IPS-18c (cell line): ENCODE data around the gene TAS2R40.

Experiments used
- H3K4me3 ChIP-seq: 2 replicates; pipeline ENCODE4 v1.7.0; 2013; ENCODE audit warnings: low read depth, mild to moderate bottlenecking, low read length, moderate library complexity; ENCODE audit not compliant: insufficient read depth
- H3K9me3 ChIP-seq: one replicate; pipeline ENCODE4 v1.6.1; 2013; ENCODE audit warnings: mild to moderate bottlenecking, low read length, moderate library complexity; ENCODE audit not compliant: control insufficient read depth, insufficient read depth

The TAS2R40 gene

DNA sequence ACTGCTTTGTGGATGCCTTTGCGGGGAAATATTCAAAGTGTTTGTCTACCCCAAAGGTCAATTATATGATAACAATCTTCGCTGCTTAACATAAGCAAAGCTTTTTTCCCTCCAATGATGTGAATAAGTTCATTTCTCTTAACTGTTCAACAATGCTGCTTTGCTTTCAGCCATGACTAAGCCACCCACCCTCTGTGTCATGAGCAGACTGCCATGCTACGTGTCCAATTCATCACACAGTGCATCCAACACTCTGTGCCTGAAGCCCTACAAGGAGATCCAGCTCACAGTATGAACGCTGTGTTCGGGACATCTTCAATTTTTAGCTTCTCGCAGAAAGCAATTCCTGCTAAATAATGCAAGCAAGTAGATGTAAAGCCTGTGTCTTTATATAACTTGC is 5.7 kb upstream of the TAS2R40 start:
- H3K4me3 ChIP-seq = no peak overlapping the region
- peaks cover under 1% of the 10 kb centered on the region for H3K9me3 ChIP-seq

DNA sequence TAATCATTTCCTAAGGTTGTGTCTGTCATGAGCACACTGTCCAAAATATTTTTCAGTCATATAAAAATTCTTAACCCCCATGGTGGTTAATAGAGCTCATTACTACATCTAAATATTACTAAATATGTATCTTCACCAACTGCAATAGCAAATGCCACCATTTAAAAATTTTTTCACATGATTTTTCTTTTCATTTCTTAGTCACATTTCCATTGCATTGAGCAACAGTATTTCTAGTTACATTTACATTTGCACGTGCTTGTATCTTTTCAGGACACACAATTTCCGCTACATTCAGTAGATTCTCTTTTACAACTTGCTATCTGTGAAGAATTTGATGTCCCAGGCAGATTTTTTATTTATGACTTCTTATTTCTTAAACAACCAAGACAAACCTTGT is 5.2 kb upstream of the TAS2R40 start:
- H3K4me3 ChIP-seq = no peak overlapping the region

DNA sequence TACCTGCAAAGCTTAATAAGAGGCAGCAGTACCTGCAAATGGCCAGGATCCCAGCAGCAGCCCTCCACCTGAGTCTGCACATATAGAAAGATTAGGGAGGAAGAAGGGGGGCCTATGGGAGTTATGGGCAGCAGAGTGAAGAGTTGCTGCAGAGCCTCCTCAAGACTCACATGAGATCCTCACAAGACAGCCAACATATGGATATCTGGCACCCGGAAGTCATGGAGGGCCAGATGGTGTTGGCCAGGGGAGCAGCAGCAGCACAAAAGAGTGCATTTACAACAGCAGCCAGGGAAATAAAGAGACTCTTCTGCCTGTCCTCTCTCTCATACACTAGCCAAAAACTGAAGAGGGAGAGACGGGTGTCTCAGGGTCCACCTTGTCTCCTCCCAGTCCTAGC is 4.0 kb upstream of the TAS2R40 start:
- no peaks in the 10 kb centered on the region for H3K9me3 ChIP-seq

More for the DNA sequence above, 5.2 kb upstream of the TAS2R40 start:
- no peaks in the 10 kb centered on the region for H3K9me3 ChIP-seq

DNA sequence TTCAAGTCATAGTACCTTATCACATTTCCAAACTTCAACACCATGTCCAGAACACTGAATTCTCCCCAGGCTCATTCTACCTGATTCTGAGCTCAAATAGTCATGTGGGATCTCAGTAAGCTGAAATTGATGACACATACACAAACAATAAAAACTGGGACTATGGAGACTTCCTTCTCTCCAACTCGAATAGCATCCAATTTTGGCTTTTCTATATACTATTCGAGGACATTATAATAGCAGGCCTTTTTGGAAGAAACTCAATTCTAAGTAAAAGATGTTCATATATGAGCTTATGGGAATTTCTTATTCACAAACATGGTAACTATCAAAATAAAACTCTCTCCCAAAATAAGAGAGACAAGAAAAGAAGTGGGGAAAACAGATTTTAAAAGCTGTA is 551 bp upstream of the TAS2R40 start:
- H3K4me3 ChIP-seq = no peak overlapping the region

More for the DNA sequence above, 4.0 kb upstream of the TAS2R40 start:
- no peak overlapping the region for H3K4me3 ChIP-seq

DNA sequence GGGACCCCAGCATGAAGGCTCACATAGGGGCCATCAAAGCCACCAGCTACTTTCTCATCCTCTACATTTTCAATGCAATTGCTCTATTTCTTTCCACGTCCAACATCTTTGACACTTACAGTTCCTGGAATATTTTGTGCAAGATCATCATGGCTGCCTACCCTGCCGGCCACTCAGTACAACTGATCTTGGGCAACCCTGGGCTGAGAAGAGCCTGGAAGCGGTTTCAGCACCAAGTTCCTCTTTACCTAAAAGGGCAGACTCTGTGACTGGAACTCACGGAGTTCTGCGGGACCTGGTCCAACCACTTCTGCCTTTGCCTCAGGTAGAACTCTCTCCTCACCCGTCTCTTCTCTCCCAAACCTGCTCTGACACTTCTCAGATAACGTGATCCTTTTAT is 945 bp downstream of the TAS2R40 start:
- Histone ChIP-seq H3K4me3 (no peak overlapping the region), H3K9me3 (no peaks in the 10 kb centered on the region)

More for the DNA sequence above, 551 bp upstream of the TAS2R40 start:
- H3K9me3 ChIP-seq = no peaks in the 10 kb centered on the region

DNA sequence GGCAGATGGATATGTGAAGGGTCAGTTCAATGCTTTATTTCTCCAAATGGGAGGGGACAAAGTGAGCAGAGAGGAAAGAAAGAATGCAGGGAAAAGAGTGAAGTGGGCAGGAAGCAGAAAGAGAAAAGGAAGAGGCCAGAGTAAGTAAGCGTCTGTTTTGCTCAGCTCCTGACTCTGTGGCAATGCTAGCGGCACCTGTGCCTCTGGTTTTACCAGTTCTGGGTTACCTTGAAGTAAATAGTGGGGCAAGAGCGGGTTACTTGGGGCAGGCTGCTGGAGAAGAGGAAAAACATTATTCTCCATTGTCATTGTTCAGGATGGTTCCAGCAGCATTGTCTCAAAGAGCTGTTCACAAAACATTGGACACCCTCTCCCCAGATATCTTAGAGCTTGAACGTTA is 1.9 kb downstream of the TAS2R40 start:
- no peaks in the 10 kb centered on the region for H3K9me3 ChIP-seq
- H3K4me3 ChIP-seq = no peak overlapping the region

DNA sequence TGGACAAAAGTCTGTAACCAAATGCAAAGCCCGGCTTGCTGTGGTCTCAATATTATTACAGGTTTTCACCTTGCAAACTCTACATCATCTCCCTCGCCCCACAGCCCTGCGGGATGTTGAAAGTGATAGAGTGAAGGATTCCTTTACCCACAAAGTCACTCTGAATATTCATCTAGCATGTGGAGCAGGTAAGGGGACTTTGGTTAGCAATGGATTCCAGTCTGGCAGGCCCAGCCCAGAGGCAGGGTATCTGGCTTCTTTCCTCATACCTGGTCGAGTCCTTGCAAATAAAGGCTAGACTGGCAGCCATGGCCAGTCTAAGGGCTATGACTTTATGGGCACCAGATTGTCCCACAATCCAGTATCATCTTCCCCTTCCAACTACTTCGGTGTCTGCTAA is 3.2 kb downstream of the TAS2R40 start:
- Histone ChIP-seq H3K4me3 (no peak overlapping the region), H3K9me3 (no peaks in the 10 kb centered on the region)

DNA sequence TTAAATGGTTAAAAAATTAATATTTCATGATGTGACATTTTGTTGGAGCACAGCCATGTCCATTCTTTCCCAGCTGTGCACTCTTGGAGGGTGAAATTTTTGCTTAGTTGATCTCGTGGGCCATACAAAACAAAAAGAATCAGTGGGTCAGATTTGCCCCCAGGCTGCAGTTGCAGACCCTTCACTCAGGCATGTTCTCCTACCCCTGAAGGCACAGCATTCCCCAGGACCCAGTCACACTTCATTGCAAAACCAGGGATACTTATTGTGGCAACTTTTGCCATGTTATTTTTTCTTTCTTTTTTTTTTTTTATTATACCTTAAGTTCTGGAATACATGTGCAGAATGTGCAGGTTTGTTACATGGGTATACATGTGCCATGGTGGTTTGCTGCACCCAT is 6.0 kb downstream of the TAS2R40 start:
- H3K9me3 ChIP-seq = no peaks in the 10 kb centered on the region
- no peak overlapping the region for H3K4me3 ChIP-seq

DNA sequence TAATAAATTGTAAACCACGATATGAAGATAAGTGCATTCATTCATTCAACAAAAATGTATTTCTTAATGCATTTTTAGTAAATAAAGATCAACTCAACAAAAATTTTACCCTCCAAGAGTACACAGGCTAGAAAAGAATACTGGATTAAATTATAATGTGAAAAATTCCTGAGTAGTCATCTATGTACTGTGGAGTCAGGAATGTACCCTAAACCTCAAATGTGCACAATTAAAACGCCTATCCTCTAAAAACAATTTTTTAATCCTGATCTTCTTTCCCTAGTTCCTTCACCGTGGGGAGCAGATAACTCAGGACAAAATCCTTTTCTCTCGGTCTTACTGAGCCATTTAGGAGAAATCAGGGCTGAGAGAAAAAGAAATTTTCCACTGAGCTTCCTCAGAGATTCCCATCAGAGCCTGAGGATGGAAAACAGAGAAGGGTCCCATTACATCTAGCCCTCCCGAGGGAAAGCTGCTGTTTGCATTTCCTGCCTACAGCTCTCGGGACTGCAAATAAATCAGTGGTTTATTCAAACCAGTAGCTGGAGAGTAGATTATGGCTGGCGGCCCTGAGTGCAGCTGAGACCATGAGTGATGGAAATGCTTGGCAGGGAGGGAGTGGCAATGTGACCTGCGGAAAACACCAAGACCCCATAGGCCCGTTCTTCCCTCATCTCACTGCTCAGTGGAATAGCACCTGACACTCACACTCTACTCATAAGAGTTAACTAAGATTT is 7.4 kb downstream of the TAS2R40 start:
- no peaks in the 10 kb centered on the region for H3K9me3 ChIP-seq
- H3K4me3 ChIP-seq = no peak overlapping the region

DNA sequence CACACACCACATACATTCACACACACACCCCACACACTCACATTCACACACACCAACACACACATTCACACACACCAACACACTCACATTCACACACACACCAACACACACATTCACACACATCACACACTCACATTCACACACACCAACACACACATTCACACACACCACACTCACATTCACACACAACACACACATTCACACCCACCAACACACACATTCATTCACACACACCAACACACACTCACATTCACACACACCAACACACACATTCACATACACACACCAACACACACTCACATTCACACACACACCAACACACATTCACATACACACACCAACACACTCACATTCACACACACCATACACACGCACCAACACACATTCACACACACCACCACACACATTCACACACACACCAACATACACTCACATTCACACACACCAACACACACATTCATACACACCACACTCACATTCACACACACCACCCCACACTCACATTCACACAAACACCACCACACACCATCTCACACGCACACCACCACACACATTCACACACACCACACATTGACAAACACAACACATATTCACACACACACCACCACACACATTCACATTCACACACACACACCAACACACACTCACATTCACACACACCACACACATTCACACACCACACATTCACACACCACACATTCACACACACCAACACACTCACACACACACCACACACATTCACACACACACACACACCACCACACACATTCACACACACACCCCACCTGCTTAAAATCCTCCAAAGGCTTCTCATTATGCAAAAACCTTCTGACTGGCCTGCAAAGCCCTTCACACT is 9.0 kb downstream of the TAS2R40 start:
- Histone ChIP-seq H3K9me3 (no peaks in the 10 kb centered on the region), H3K4me3 (no peak overlapping the region)

DNA sequence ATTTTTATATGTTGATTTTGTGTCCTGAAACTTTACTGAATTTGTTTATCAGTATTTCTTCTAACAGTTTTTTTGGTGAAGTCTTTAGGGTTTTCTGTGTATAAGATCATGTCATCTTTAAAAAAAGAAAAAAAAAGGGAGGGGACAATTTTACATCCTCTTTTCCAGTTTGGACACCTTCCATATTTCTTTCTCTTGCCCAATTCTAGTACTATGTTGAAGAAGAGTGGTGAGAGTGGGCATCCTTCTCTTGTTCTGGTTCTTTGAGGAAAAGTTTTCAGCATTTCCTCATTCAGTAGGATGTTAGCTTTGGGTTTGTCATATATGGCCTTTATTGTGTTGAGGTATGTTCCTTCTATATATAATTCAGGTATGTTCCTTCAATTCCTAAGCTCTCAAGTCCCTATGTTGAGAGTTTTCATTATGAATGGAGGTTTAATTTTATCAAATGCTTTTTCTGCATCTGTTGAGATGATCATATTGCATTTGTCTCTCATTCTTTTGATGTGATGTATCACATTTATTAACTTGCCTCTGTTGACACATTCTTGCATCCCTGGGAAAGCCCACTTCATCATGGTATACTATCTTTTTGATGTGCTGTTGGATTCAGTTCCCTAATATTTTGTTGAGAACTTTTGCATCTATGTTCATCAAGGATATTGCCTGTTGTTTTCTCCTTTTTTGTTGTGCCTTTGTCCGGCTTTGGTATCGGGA is 12.1 kb downstream of the TAS2R40 start:
- Histone ChIP-seq H3K4me3 (no peak overlapping the region), H3K9me3 (no peaks in the 10 kb centered on the region)

DNA sequence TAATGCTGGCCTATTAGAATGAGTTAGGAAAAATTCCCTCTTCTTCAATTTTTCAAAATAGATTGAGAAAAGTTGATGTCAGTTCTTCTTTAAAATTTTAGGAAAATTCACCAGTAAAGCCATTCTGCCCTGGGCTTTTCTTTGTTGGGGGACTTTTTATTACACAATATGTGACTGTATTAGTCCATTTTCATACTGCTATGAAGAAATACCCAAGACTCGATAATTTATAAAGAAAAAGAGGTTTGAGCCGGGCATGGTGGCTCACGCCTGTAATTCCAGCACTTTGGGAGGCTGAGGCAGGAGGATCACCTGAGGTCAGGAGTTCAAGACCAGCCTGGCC is 12.7 kb downstream of the TAS2R40 start:
- no peak overlapping the region for H3K4me3 ChIP-seq
- H3K9me3 ChIP-seq = no peaks in the 10 kb centered on the region

DNA sequence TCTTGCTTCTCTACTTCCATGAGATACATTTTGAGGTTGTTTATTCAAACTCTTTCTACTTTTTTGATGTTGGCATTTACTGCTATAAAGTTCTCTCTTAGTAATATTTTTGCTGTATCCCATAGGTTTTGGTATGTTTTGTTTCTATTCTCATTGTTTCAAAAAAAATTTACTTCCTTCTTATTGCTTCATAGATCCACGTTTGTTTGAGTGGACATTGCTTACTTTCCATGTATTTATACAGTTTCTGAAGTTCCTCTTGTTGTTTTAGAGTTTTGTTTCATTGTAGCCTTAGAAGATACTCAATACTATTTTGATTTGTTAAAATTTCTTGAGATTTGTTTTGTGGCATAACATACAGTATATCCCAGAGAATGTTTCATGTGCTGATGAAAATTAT is 13.7 kb downstream of the TAS2R40 start:
- Histone ChIP-seq H3K4me3 (no peak overlapping the region), H3K9me3 (no peaks in the 10 kb centered on the region)

DNA sequence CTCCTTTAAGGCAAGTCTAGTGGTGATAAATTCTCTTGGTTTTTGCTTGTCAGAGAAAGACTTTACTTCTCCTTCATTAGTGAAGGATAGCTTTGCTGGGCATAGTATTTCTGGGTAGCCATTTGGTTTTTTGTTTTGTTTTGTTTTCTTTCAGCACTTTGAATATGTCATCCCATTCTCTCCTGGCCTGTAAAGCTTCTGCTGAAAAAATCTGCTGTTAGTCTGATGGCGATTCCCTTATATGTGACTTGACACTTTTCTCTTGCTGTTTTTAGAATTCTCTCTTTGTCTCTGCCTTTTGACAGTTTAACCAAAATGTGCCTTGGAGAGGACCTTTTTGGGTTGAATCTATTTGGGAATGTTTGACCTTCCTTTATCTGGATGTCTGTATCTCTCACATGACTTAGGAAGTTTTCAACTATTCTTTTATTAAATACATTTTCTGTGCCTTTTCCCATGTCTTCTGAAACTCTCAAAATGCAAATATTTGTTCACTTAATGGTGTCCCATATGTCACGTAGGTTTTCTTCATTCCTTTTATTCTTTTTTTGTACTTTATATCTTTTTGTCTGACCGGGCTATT is 14.7 kb downstream of the TAS2R40 start:
- Histone ChIP-seq H3K9me3 (no peaks in the 10 kb centered on the region), H3K4me3 (no peak overlapping the region)

DNA sequence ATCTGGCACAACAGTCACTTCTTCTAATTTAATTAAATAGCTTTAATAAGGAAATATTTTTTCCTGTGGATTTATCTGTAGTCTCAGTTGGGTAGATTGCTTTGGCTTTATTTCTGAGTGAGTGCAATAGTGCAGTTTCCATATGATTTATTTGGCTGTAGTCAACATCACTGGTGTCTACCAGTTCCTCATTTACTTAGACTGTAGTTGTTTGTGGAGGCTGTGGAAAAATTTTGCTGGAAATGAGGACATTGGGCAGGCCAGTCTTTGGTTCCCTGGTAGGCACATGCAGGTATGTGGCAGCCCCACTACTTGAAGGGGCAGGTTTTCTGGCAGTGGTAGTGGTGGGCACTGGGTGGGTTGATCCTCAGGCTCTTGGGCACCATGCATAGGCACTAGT is 15.5 kb downstream of the TAS2R40 start:
- no peak overlapping the region for H3K4me3 ChIP-seq
- no peaks in the 10 kb centered on the region for H3K9me3 ChIP-seq

DNA sequence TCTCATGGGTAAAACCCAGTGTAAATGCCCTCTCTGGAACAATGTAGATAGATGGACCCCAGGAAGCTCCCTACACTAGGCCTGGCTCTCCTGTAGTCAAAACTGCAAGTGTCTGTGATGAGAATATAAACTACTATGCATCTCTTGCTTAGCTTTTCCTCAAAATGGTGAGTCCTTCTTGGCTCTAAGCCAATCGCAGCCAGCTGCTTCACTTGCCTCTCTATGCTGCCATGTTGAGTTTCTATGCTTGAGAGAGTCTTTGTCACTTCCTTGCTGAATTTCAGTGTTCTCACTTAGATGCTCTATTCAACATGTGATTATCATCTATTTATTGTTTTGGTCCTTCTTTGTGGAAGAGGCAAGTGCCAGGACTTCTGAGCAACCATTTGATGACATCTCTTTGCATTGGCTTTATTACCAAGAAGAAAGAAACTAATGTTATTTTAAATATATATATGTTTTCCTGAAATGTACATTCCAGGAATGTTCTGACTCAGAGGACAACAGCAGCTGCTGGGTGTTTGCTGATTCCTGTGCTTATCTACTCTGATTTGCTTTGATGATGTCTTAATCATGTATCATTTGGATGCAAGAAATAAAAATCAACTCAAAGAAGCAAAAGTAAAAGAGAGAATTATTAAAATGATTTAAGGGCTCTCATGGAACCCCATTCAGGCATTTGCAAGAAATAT is 16.6 kb downstream of the TAS2R40 start:
- no peaks in the 10 kb centered on the region for H3K9me3 ChIP-seq
- H3K4me3 ChIP-seq = no peak overlapping the region

DNA sequence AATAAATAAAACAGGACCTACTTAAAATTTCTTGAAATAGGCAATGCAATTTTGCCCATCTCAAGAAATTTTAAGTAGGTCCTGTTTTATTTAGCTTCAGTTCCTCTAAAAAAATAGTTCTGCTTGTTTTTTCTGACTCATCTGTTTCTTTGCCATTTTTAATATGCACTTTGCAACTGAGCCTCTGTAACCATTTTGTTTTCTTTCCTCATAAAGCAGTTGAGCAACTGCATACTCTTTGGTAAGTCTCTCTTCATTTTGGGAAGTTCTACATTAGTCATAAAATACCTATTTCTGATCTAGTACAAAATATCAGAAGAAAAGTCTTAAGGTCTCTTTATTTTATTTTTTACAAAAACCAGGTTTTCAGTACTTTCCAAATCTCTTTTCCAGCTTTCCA is 18.0 kb downstream of the TAS2R40 start:
- Histone ChIP-seq H3K4me3 (no peak overlapping the region), H3K9me3 (no peaks in the 10 kb centered on the region)
